SK-N-SH (cell line): ENCODE results near the gene FAM20C.

Experiments used
- CTCF ChIP-seq: fragments of 200-600 bp; sonication (generic); IDR thresholded peaks from 2 replicates; pipeline ENCODE4 v1.6.1; 2017; ENCODE audit warnings: antibody characterized with exemption, mild to moderate bottlenecking, moderate library complexity
- EP300 ChIP-seq, 2 experiments: IDR thresholded peaks; 2 replicates each; pipeline versions ENCODE4 v1.4.0 to v1.6.1; 2012; ENCODE audit warnings: borderline replicate concordance in 1 of 2, low read depth in 1 of 2, low read length in 1 of 2
- EZH2phosphoT487 ChIP-seq: fragments of 200-600 bp; sonication (generic); IDR thresholded peaks from 2 replicates; pipeline ENCODE4 v1.6.1; 2017; ENCODE audit warnings: low read depth, mixed run types, mild to moderate bottlenecking, antibody characterized with exemption, moderate library complexity, borderline replicate concordance
- FOXM1 ChIP-seq: IDR thresholded peaks from 2 replicates; pipeline ENCODE4 v1.4.0; 2012; ENCODE audit warnings: low read depth, mild to moderate bottlenecking
- NRF1 ChIP-seq: IDR thresholded peaks from 2 replicates; pipeline ENCODE4 v1.6.1; 2012; ENCODE audit warnings: low read depth, mild to moderate bottlenecking, low read length
- PBX3 ChIP-seq: IDR thresholded peaks from 2 replicates; pipeline ENCODE4; 2012
- POLR2AphosphoS5 ChIP-seq: IDR thresholded peaks from 2 replicates; pipeline ENCODE4 v1.6.1; 2012; ENCODE audit warnings: low read depth, low read length
- SIN3A ChIP-seq: IDR thresholded peaks from 2 replicates; pipeline ENCODE4 v1.6.1; 2012; ENCODE audit warnings: low read depth, mild to moderate bottlenecking, low read length, moderate library complexity, borderline replicate concordance
- SMC3 ChIP-seq: IDR thresholded peaks from 2 replicates; pipeline ENCODE4 v1.6.1; 2012; ENCODE audit warnings: low read depth, low read length, improper control_type of control experiment
- TEAD4 ChIP-seq: IDR thresholded peaks from 2 replicates; pipeline ENCODE4 v1.4.0; 2012; ENCODE audit warnings: mild to moderate bottlenecking, borderline replicate concordance; ENCODE audit not compliant: insufficient read depth
- YY1 ChIP-seq: IDR thresholded peaks from 2 replicates; pipeline ENCODE4 v1.4.0; 2012; ENCODE audit warnings: low read depth, mild to moderate bottlenecking

- TF ChIP-seq EZH2phosphoT487 (no peak), POLR2AphosphoS5 (no peak), EP300 (IDR thresholded peaks at IDR 0.05; ENCODE audit: borderline replicate concordance in 1 of 2, low read depth in 1 of 2, low read length in 1 of 2) (no peak), NRF1 (no peak), CTCF (no peak), SIN3A (no peak), SMC3 (no peak), PBX3 (no peak), YY1 (no peak), FOXM1 (no peak), TEAD4 (no peak)
Observed at GRCh38 chr7:298375-298702, 106.0 kb downstream of the FAM20C start.
